WTC11 (cell line): ENCODE results near the gene ATP5F1A. TPM values are rescaled to one million over a fixed set of nuclear protein-coding genes. Genes with fewer than 3 reads are reported as not detected.
A peak's percentile ranks its signal among the peaks of the same experiment; 100 is the strongest.

ENCODE experiments used
- ATAC-seq: fragments of 200-7000 bp; cut with Tn5 transposase; 2 replicates; pipeline ENCODE4 v1.10.0; 2021; ENCODE audit warnings: mild to moderate bottlenecking, moderate library complexity
- CTCF ChIA-PET: fragments of 300-600 bp; sonication (Branson Sonifier 250); formaldehyde crosslinking; loops from one replicate; lab custom pipeline; 2021; ENCODE audit warnings: antibody characterized with exemption; lab: Charles Lee
- POLR2A ChIA-PET: fragments of 350-600 bp; sonication (Branson Sonifier 250); formaldehyde crosslinking; loops from one replicate; lab custom pipeline; 2021; ENCODE audit warnings: antibody characterized with exemption; lab: Charles Lee
- DNase-seq: peaks from one replicate; pipeline ENCODE4 v3.0.0; 2021; ENCODE audit warnings: low spot score
- H3K27ac Mint-ChIP-seq: 2 replicates; pipeline ENCODE4 v1.8.0; 2021; ENCODE audit warnings: mixed read lengths
- H3K27me3 Mint-ChIP-seq: 2 replicates; pipeline ENCODE4 v1.8.0; 2021; ENCODE audit warnings: low read depth, mild to moderate bottlenecking, moderate library complexity, mixed read lengths
- H3K36me3 Mint-ChIP-seq: 2 replicates; pipeline ENCODE4 v1.8.0; 2021; ENCODE audit warnings: mixed read lengths
- H3K4me1 Mint-ChIP-seq: 2 replicates; pipeline ENCODE4 v1.8.0; 2022; ENCODE audit warnings: mixed read lengths
- H3K4me3 Mint-ChIP-seq: 2 replicates; pipeline ENCODE4 v1.8.0; 2021; ENCODE audit warnings: mild to moderate bottlenecking, moderate library complexity, mixed read lengths
- H3K9me3 Mint-ChIP-seq: 2 replicates; pipeline ENCODE4 v1.8.0; 2021; ENCODE audit warnings: mixed read lengths
- E2F1 ChIP-seq: sonication (generic); formaldehyde crosslinking; IDR thresholded peaks from 2 replicates; pipeline ENCODE4 v1.8.0; 2022; ENCODE audit warnings: mild to moderate bottlenecking, missing genetic modification reagents
- ELF4 ChIP-seq: sonication (generic); formaldehyde crosslinking; IDR thresholded peaks from 2 replicates; pipeline ENCODE4 v1.8.1; 2022; ENCODE audit warnings: low read depth, mild to moderate bottlenecking, moderate library complexity, missing genetic modification reagents
- ETV6 ChIP-seq: sonication (generic); formaldehyde crosslinking; IDR thresholded peaks from 2 replicates; pipeline ENCODE4 v1.8.1; 2022; ENCODE audit warnings: mild to moderate bottlenecking, missing genetic modification reagents
- FOXJ3 ChIP-seq: sonication (generic); formaldehyde crosslinking; IDR thresholded peaks from 2 replicates; pipeline ENCODE4 v1.9.0; 2021; ENCODE audit warnings: missing genetic modification reagents, mild to moderate bottlenecking, borderline replicate concordance
- FOXP1 ChIP-seq: sonication (generic); formaldehyde crosslinking; IDR thresholded peaks from 2 replicates; pipeline ENCODE4 v1.8.0; 2022; ENCODE audit warnings: missing genetic modification reagents, mild to moderate bottlenecking, moderate library complexity, borderline replicate concordance
- HMGA2 ChIP-seq: fragments of 250-450 bp; sonication (Bioruptor Pico); IDR thresholded peaks from 2 replicates; pipeline ENCODE4 v1.4.0; 2021; ENCODE audit warnings: mild to moderate bottlenecking, moderate library complexity
- IRF2 ChIP-seq: sonication (generic); formaldehyde crosslinking; IDR thresholded peaks from 2 replicates; pipeline ENCODE4 v1.8.0; 2022; ENCODE audit warnings: low read depth, missing genetic modification reagents, borderline replicate concordance
- JAZF1 ChIP-seq: fragments of 250-450 bp; sonication (Bioruptor Pico); IDR thresholded peaks from 2 replicates; pipeline ENCODE4 v1.9.0; 2021; ENCODE audit warnings: moderate library complexity, mild to moderate bottlenecking, inconsistent platforms
- JUN ChIP-seq: sonication (generic); formaldehyde crosslinking; IDR thresholded peaks from 2 replicates; pipeline ENCODE4 v1.8.0; 2023; ENCODE audit warnings: mild to moderate bottlenecking, missing genetic modification reagents
- MXD4 ChIP-seq: fragments of 250-450 bp; sonication (Bioruptor Pico); IDR thresholded peaks from 2 replicates; pipeline ENCODE4 v1.8.0; 2021; ENCODE audit warnings: mild to moderate bottlenecking, moderate library complexity, borderline replicate concordance
- NFE2L1 ChIP-seq: sonication (generic); formaldehyde crosslinking; IDR thresholded peaks from 2 replicates; pipeline ENCODE4 v1.8.1; 2023; ENCODE audit warnings: missing genetic modification reagents
- SMAD4 ChIP-seq: sonication (generic); formaldehyde crosslinking; IDR thresholded peaks from 2 replicates; pipeline ENCODE4 v1.8.0; 2022; ENCODE audit warnings: mild to moderate bottlenecking, missing genetic modification reagents
- ZNF138 ChIP-seq: sonication (generic); formaldehyde crosslinking; conservative IDR thresholded peaks from 2 replicates; pipeline ENCODE4 v1.8.1; 2022; ENCODE audit warnings: mild to moderate bottlenecking, moderate library complexity, missing genetic modification reagents
- ZNF263 ChIP-seq: sonication (generic); formaldehyde crosslinking; IDR thresholded peaks from 2 replicates; pipeline ENCODE4 v1.8.1; 2022; ENCODE audit warnings: low read depth, mild to moderate bottlenecking, moderate library complexity, missing genetic modification reagents
- ZNF317 ChIP-seq: sonication (generic); formaldehyde crosslinking; IDR thresholded peaks from 2 replicates; pipeline ENCODE4 v1.8.1; 2023; ENCODE audit warnings: low read depth, mild to moderate bottlenecking, moderate library complexity, missing genetic modification reagents, borderline replicate concordance
- ZNF416 ChIP-seq: fragments of 250-450 bp; sonication (Bioruptor Pico); IDR thresholded peaks from 2 replicates; pipeline ENCODE4 v1.9.0; 2021; ENCODE audit warnings: mild to moderate bottlenecking, inconsistent platforms
- total RNA-seq: library from RNA; stranded (reverse); gene quantifications from 3 replicates; pipeline ENCODE4 v1.2.3, GENCODE V29; 2021
- TF ChIP-seq, protein P1 (sequence below): sonication (generic); formaldehyde crosslinking; IDR thresholded peaks from 2 replicates; pipeline ENCODE4 v1.8.1; 2022; ENCODE audit warnings: mild to moderate bottlenecking, moderate library complexity, missing genetic modification reagents
- TF ChIP-seq, protein P2 (sequence below): fragments of 250-450 bp; sonication (Bioruptor Pico); IDR thresholded peaks from 2 replicates; pipeline ENCODE4 v1.9.0; 2021; ENCODE audit warnings: mild to moderate bottlenecking, borderline replicate concordance
- TF ChIP-seq, protein P3 (sequence below): sonication (generic); formaldehyde crosslinking; IDR thresholded peaks from 2 replicates; pipeline ENCODE4 v1.8.1; 2022; ENCODE audit warnings: low read depth, mild to moderate bottlenecking, moderate library complexity, missing genetic modification reagents, borderline replicate concordance
- TF ChIP-seq, protein P4 (sequence below): sonication (generic); formaldehyde crosslinking; IDR thresholded peaks from 2 replicates; pipeline ENCODE4 v1.8.1; 2022; ENCODE audit warnings: mild to moderate bottlenecking, missing genetic modification reagents, moderate library complexity, borderline replicate concordance

Gene ATP5F1A
- total RNA-seq, 1 experiment from 2014 or later, result 825 TPM

GRCh38 chr18:46035696-46036680 lies 62.1 kb downstream of the ATP5F1A start:
- Mint-ChIP-seq H3K27ac (no peak overlapping the region), H3K36me3 (no peaks in the 10 kb centered on the region), H3K9me3 (no peaks in the 10 kb centered on the region), H3K4me1 (no peaks in the 10 kb centered on the region), H3K4me3 (no peak overlapping the region), H3K27me3 (peaks cover 16% of the 10 kb centered on the region)
- no peak for DNase-seq
- ChIA-PET POLR2A (no interaction called here), CTCF (interaction anchor here (0.6 to 2.2 kb wide), 4 partner anchors 10 to 234 kb away, joined by 3 to 9 read pairs (median 3); no protein-coding TSS in a partner anchor)
- peak; percentile 98 for TF ChIP-seq HMGA2 (CRISPR knock-in tag)
- TF ChIP-seq, protein P1, sequence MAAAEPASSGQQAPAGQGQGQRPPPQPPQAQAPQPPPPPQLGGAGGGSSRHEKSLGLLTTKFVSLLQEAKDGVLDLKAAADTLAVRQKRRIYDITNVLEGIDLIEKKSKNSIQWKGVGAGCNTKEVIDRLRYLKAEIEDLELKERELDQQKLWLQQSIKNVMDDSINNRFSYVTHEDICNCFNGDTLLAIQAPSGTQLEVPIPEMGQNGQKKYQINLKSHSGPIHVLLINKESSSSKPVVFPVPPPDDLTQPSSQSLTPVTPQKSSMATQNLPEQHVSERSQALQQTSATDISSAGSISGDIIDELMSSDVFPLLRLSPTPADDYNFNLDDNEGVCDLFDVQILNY, result no peak
- TF ChIP-seq FOXP1 (CRISPR knock-in tag), result no peak
- no peak for ATAC-seq

GRCh38 chr18:46034230-46034629 lies 63.9 kb downstream of the ATP5F1A start:
- ChIA-PET CTCF (interaction anchor here (2.2 kb wide), 1 partner anchor 39 kb away, joined by 9 read pairs; no protein-coding TSS in a partner anchor), POLR2A (no interaction called here)
- Mint-ChIP-seq H3K4me1 (no peaks in the 10 kb centered on the region), H3K4me3 (no peak overlapping the region), H3K9me3 (no peaks in the 10 kb centered on the region), H3K27ac (no peak overlapping the region), H3K36me3 (no peaks in the 10 kb centered on the region; the same call in 1 of the 2 replicates)
- no peak for ATAC-seq
- TF ChIP-seq ZNF416 (CRISPR knock-in tag) (no peak), SMAD4 (no peak), FOXJ3 (CRISPR knock-in tag) (no peak), ZNF263 (CRISPR knock-in tag) (no peak), ZNF138 (CRISPR knock-in tag) (no peak), E2F1 (CRISPR knock-in tag) (no peak), MXD4 (no peak), ETV6 (CRISPR knock-in tag) (no peak)
- TF ChIP-seq, protein P2, sequence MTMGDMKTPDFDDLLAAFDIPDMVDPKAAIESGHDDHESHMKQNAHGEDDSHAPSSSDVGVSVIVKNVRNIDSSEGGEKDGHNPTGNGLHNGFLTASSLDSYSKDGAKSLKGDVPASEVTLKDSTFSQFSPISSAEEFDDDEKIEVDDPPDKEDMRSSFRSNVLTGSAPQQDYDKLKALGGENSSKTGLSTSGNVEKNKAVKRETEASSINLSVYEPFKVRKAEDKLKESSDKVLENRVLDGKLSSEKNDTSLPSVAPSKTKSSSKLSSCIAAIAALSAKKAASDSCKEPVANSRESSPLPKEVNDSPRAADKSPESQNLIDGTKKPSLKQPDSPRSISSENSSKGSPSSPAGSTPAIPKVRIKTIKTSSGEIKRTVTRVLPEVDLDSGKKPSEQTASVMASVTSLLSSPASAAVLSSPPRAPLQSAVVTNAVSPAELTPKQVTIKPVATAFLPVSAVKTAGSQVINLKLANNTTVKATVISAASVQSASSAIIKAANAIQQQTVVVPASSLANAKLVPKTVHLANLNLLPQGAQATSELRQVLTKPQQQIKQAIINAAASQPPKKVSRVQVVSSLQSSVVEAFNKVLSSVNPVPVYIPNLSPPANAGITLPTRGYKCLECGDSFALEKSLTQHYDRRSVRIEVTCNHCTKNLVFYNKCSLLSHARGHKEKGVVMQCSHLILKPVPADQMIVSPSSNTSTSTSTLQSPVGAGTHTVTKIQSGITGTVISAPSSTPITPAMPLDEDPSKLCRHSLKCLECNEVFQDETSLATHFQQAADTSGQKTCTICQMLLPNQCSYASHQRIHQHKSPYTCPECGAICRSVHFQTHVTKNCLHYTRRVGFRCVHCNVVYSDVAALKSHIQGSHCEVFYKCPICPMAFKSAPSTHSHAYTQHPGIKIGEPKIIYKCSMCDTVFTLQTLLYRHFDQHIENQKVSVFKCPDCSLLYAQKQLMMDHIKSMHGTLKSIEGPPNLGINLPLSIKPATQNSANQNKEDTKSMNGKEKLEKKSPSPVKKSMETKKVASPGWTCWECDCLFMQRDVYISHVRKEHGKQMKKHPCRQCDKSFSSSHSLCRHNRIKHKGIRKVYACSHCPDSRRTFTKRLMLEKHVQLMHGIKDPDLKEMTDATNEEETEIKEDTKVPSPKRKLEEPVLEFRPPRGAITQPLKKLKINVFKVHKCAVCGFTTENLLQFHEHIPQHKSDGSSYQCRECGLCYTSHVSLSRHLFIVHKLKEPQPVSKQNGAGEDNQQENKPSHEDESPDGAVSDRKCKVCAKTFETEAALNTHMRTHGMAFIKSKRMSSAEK, result no peak
- TF ChIP-seq, all 79 proteins: peak for 0
- no peak for DNase-seq
- peaks cover 34% of the 10 kb centered on the region for H3K27me3 Mint-ChIP-seq

GRCh38 chr18:46031741-46032140 lies 66.4 kb downstream of the ATP5F1A start:
- DNase-seq (no peak), ATAC-seq (no peak)
- ChIA-PET CTCF (no interaction called here), POLR2A (no interaction called here)
- Mint-ChIP-seq H3K27ac (no peak overlapping the region), H3K36me3 (peaks cover 5% of the 10 kb centered on the region), H3K9me3 (no peaks in the 10 kb centered on the region), H3K4me3 (no peak overlapping the region), H3K27me3 (peaks cover 57% of the 10 kb centered on the region), H3K4me1 (peaks cover 6% of the 10 kb centered on the region)
- no peak for TF ChIP-seq ELF4 (CRISPR knock-in tag)
- TF ChIP-seq, protein P3, sequence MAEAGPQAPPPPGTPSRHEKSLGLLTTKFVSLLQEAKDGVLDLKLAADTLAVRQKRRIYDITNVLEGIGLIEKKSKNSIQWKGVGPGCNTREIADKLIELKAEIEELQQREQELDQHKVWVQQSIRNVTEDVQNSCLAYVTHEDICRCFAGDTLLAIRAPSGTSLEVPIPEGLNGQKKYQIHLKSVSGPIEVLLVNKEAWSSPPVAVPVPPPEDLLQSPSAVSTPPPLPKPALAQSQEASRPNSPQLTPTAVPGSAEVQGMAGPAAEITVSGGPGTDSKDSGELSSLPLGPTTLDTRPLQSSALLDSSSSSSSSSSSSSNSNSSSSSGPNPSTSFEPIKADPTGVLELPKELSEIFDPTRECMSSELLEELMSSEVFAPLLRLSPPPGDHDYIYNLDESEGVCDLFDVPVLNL (CRISPR knock-in tag), result no peak
- TF ChIP-seq ZNF317, result no peak
- TF ChIP-seq JAZF1 (CRISPR knock-in tag), result no peak
- TF ChIP-seq JUN (CRISPR knock-in tag), result no peak
- no peak for TF ChIP-seq FOXJ3 (CRISPR knock-in tag)
- no peak for TF ChIP-seq IRF2
- TF ChIP-seq, protein P1, result no peak
- TF ChIP-seq, protein P4, sequence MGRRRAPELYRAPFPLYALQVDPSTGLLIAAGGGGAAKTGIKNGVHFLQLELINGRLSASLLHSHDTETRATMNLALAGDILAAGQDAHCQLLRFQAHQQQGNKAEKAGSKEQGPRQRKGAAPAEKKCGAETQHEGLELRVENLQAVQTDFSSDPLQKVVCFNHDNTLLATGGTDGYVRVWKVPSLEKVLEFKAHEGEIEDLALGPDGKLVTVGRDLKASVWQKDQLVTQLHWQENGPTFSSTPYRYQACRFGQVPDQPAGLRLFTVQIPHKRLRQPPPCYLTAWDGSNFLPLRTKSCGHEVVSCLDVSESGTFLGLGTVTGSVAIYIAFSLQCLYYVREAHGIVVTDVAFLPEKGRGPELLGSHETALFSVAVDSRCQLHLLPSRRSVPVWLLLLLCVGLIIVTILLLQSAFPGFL (CRISPR knock-in tag), result no peak
- TF ChIP-seq NFE2L1 (CRISPR knock-in tag), result no peak
